Right ventricle myocardium inferior (tissue), 1 donor: ENCODE measurements around the gene MUC20. TPM values are rescaled to one million over a fixed set of nuclear protein-coding genes. Genes with fewer than 3 reads are reported as not detected.
"Not testable (repeated sequence)": the region's sequence is repeated elsewhere in the genome, so short reads cannot be mapped to it uniquely, and the experiment has no call there.

Experiments
- ATAC-seq: fragments of 200-7000 bp; cut with Tn5 transposase; one replicate; pipeline ENCODE4 v1.9.1; 2020; ENCODE audit warnings: mild to moderate bottlenecking, moderate library complexity
- DNase-seq: peaks from one replicate; pipeline ENCODE4 v3.0.0; 2021; ENCODE audit errors: missing footprints
- intact Hi-C: fragments of 100-400 bp; cut with DNase I; formaldehyde crosslinking; loops from one replicate; pipeline ENCODE4 v1.11.0; 2022
- microRNA-seq: library from miRNA; unstranded; fragments of <30 nt; microRNA quantifications from one replicate; pipeline ENCODE4 v1.2.0, GENCODE V29; 2020
- total RNA-seq: library from RNA; stranded (reverse); fragmentation: NEBNext Ultra II Directional; extraction: Animal tissue kit (Norgen Biotek cat#: 25700); gene quantifications from one replicate; pipeline ENCODE4 v1.2.1, GENCODE V29; 2021
- donor health status: DM: no; HTN: yes; CAD: no; lungs with severe emphysema.

The MUC20 gene
- total RNA-seq, 1 donor from 2014 or later: 4.6 TPM

GRCh38 chr3:195777975-195778374 lies 57.2 kb downstream of the MUC20 start:
- no peak for ATAC-seq
- intact Hi-C loops: no loop called here
- DNase-seq: no peak

GRCh38 chr3:195781236-195781635 lies 60.5 kb downstream of the MUC20 start:
- intact Hi-C loops, ATAC-seq, DNase-seq: not testable (repeated sequence)

Small RNAs within 50 kb of the gene (microRNA-seq; reads per million reads assigned to microRNA genes)
- 1.1 reads per million for gene MIR570

Other genes starting within 250 kb of the MUC20 start
- 30.9 TPM for gene PPP1R2, start 177.7 kb upstream of the MUC20 start, total RNA-seq
- 327 TPM for gene APOD, start 137.0 kb upstream of the MUC20 start, total RNA-seq
- gene MUC4, start 91.0 kb downstream of the MUC20 start, total RNA-seq: not detected
- gene TNK2, start 187.6 kb downstream of the MUC20 start, total RNA-seq: 31.7 TPM